K562 (cell line): Measurements from ENCODE around the gene FNDC1. TPM values are rescaled to one million over a fixed set of nuclear protein-coding genes. Genes with fewer than 3 reads are reported as not detected.

Experiments used
- ATAC-seq: fragments of 200-7000 bp; cut with Tn5 transposase; 3 replicates; pipeline ENCODE4 v1.9.1; 2020; ENCODE audit warnings: moderate library complexity
- Bru-seq: library from RNA; stranded (reverse); fragments of 400-500 nt; gene quantifications from one replicate; lab custom pipeline; 2021; lab: Mats Ljungman, UMichigan
- BruChase-seq, 2 experiments: library from RNA; stranded (reverse); fragments of 400-500 nt; gene quantifications; one replicate each; lab custom pipeline; 2021; lab: Mats Ljungman, UMichigan
- BruUV-seq: library from RNA; stranded (reverse); fragments of 400-500 nt; replicated peaks from 2 replicates; lab custom pipeline; 2021; lab: Mats Ljungman, UMichigan
- CTCF ChIA-PET: fragments of 300-600 bp; formaldehyde crosslinking; extraction: SDS; loops from one replicate; lab custom pipeline; 2021; ENCODE audit warnings: low intra/inter-chr PET ratio; lab: Yijun Ruan, JAX
- POLR2A ChIA-PET: fragments of 300-600, 350-650 bp; sonication (Branson Sonifier 250); formaldehyde crosslinking; extraction: SDS; loops from one replicate; lab custom pipeline; 2021; ENCODE audit warnings: antibody characterized with exemption, inconsistent platforms; lab: Yijun Ruan, JAX
- DNase-seq, 4 experiments: peaks; one replicate each; pipeline versions ENCODE4 v3.0.0 to v3.0.0-alpha.2; 2011 to 2018; ENCODE audit warnings: low spot score in 3 of 4, mixed read lengths in 3 of 4; ENCODE audit errors: extremely low read depth in 1 of 4
- FAIRE-seq: peaks from 2 replicates; lab custom pipeline; 2011; peaks lifted over from hg19 to GRCh38; lab: Jason Lieb, UNC
- H2AFZ ChIP-seq: 2 replicates; pipeline ENCODE4 v1.6.0; 2011; ENCODE audit warnings: low read depth, low read length, control low read depth, inconsistent platforms
- H3K27ac ChIP-seq: fragments of 200-600 bp; 3 replicates; pipeline ENCODE4 v1.8.0; 2011; ENCODE audit warnings: low read depth, mild to moderate bottlenecking, control low read depth, inconsistent platforms, low read length, moderate library complexity, mixed read lengths; ENCODE audit errors: extremely low read depth
- H3K27me3 ChIP-seq, 2 experiments: fragments of 300-600 bp in 1 of 2; 2 replicates in 1 of 2; 3 replicates in 1 of 2; pipeline versions ENCODE4 v1.6.0 to v1.8.0; 2011; ENCODE audit warnings: inconsistent platforms in 2 of 2, low read length in 2 of 2, mild to moderate bottlenecking in 1 of 2, mixed read lengths in 1 of 2, moderate library complexity in 1 of 2; ENCODE audit not compliant: control insufficient read depth in 2 of 2, insufficient read depth in 2 of 2
- H3K36me3 ChIP-seq: fragments of 300-600 bp; 3 replicates; pipeline ENCODE4 v1.8.0; 2011; ENCODE audit warnings: mild to moderate bottlenecking, low read length, inconsistent platforms; ENCODE audit not compliant: control insufficient read depth, insufficient read depth
- H3K4me1 ChIP-seq, 2 experiments: fragments of 200-600 bp in 1 of 2; replicated peaks in 1 of 2; 2 replicates in 1 of 2; 3 replicates in 1 of 2; pipeline versions ENCODE4 v1.5.1 to v1.8.0; 2011; ENCODE audit warnings: inconsistent platforms in 2 of 2, low read length in 2 of 2, mild to moderate bottlenecking in 1 of 2, mixed read lengths in 1 of 2, moderate library complexity in 1 of 2; ENCODE audit not compliant: control insufficient read depth in 2 of 2, insufficient read depth in 2 of 2
- H3K4me2 ChIP-seq: 2 replicates; pipeline ENCODE4 v1.6.1; 2011; ENCODE audit warnings: low read length, control low read depth, inconsistent platforms, mixed read lengths; ENCODE audit not compliant: insufficient read depth
- H3K4me3 ChIP-seq: fragments of 200-600 bp; sonication (generic), shearing (Covaris generic); 2 replicates; pipeline ENCODE4 v1.5.1; 2016; ENCODE audit warnings: control low read depth, inconsistent platforms
- H3K79me2 ChIP-seq: fragments of 200-600 bp; 3 replicates; pipeline ENCODE4 v1.8.0; 2011; ENCODE audit warnings: low read length, inconsistent platforms; ENCODE audit not compliant: control insufficient read depth, insufficient read depth
- H3K9ac ChIP-seq, 2 experiments: 2 replicates each; pipeline versions ENCODE4 v1.6.0 to v1.6.1; 2011; ENCODE audit warnings: low read depth in 2 of 2, low read length in 2 of 2, control low read depth in 1 of 2, inconsistent platforms in 1 of 2, mild to moderate bottlenecking in 1 of 2, mixed read lengths in 1 of 2; ENCODE audit not compliant: insufficient read depth in 1 of 2
- H3K9me1 ChIP-seq: one replicate; pipeline ENCODE4 v1.6.0; 2011; ENCODE audit warnings: inconsistent platforms, mild to moderate bottlenecking, low read length, moderate library complexity; ENCODE audit not compliant: control insufficient read depth, insufficient read depth
- H3K9me3 ChIP-seq: replicated peaks from 2 replicates; pipeline ENCODE4 v1.5.1; 2011; ENCODE audit warnings: low read depth, low read length, inconsistent platforms; ENCODE audit not compliant: control insufficient read depth, insufficient read depth
- H4K20me1 ChIP-seq: replicated peaks from 2 replicates; pipeline ENCODE4 v1.6.1; 2011; ENCODE audit warnings: low read length, inconsistent platforms, mixed read lengths; ENCODE audit not compliant: control insufficient read depth, insufficient read depth
- CSDE1 ChIP-seq, 2 experiments: fragments of 450-650 bp; IDR thresholded peaks; 2 replicates each; pipeline ENCODE4 v1.6.1; 2016; ENCODE audit warnings: mild to moderate bottlenecking in 1 of 2
- CTCF ChIP-seq, 3 experiments: IDR thresholded peaks in 2 of 3; conservative IDR thresholded peaks in 1 of 3; 2 replicates each; pipeline ENCODE4 v1.5.1; 2011 to 2012; ENCODE audit warnings: low read length in 3 of 3, mild to moderate bottlenecking in 3 of 3, control low read depth in 2 of 3, improper control_type of control experiment in 1 of 3, inconsistent platforms in 1 of 3, low read depth in 1 of 3, mixed read lengths in 1 of 3, moderate library complexity in 1 of 3; ENCODE audit not compliant: insufficient read depth in 2 of 3
- CTCFL ChIP-seq: IDR thresholded peaks from 2 replicates; pipeline ENCODE4 v1.6.1; 2011; ENCODE audit warnings: borderline replicate concordance, low read depth, mild to moderate bottlenecking, moderate library complexity, low read length; ENCODE audit not compliant: insufficient read depth, poor library complexity, severe bottlenecking
- HDAC2 ChIP-seq: fragments of 450-650 bp; IDR thresholded peaks from 2 replicates; pipeline ENCODE4 v1.6.1; 2016; ENCODE audit warnings: mild to moderate bottlenecking
- RB1 ChIP-seq: fragments of 450-650 bp; IDR thresholded peaks from 2 replicates; pipeline ENCODE4 v1.6.1; 2017; ENCODE audit warnings: low read depth, mild to moderate bottlenecking
- THRB ChIP-seq: fragments of 450-650 bp; formaldehyde crosslinking; conservative IDR thresholded peaks from 2 replicates; pipeline ENCODE4 v1.4.0; 2022; ENCODE audit warnings: mild to moderate bottlenecking, missing genetic modification characterization
- VEZF1 ChIP-seq: fragments of 200-800 bp; sonication (Bioruptor generic); IDR thresholded peaks from 2 replicates; pipeline ENCODE4 v1.6.1; 2017; ENCODE audit warnings: missing genetic modification characterization, missing compliant biosample characterization
- ZBTB7A ChIP-seq: IDR thresholded peaks from 2 replicates; pipeline ENCODE4 v1.6.1; 2011; ENCODE audit warnings: low read depth, mild to moderate bottlenecking, low read length, moderate library complexity, borderline replicate concordance; ENCODE audit not compliant: control insufficient read depth
- ZNF232 ChIP-seq: sonication (generic); formaldehyde crosslinking; IDR thresholded peaks from 2 replicates; pipeline ENCODE4 v1.8.0; 2022; ENCODE audit warnings: mild to moderate bottlenecking, missing genetic modification reagents
- WGBS: fragments of 100-300 bp; shearing (Covaris generic); methylation state at CpG from one replicate; pipeline ENCODE4 v1.1.6; 2016; ENCODE audit warnings: low coverage, mixed read lengths; ENCODE audit not compliant: insufficient coverage; ENCODE audit errors: missing lambda C conversion rate; 5-methylcytosine and 5-hydroxymethylcytosine counted together
- in situ Hi-C: fragments of 300-500 bp; cut with MboI; formaldehyde crosslinking; loops from 4 replicates; pipeline ENCODE4 v1.15.0; 2018; ENCODE audit warnings: inconsistent platforms, mixed read lengths
- intact Hi-C: fragments of 100-400 bp; cut with micrococcal nuclease; formaldehyde crosslinking; loops from 2 replicates; pipeline ENCODE4 v1.14.2; 2022
- long read RNA-seq, 3 experiments: library from polyadenylated mRNA in 2 of 3; library from RNA in 1 of 3; unstranded in 2 of 3; stranded (forward) in 1 of 3; transcript quantifications; one replicate each; pipeline ENCODE4 v2.0.0, GENCODE V29; 2019 to 2022
- polyA minus RNA-seq, 3 experiments: library from RNA; depleted of rRNA, polyadenylated mRNA; stranded (reverse); fragments of >200 nt; gene quantifications; 2 replicates each; pipeline ENCODE4 v1.2.3, GENCODE V29; 2011
- polyA plus RNA-seq, 8 experiments: library from polyadenylated mRNA; depleted of rRNA in 4 of 8; stranded (reverse) in 5 of 8; unstranded in 3 of 8; fragments of >200 nt; fragmentation: Nextera tagmentation in 2 of 8; fragmentation: Illumina TruSeq in 1 of 8; extraction: Ambion mirVana in 2 of 8; extraction: Trizol in 1 of 8; gene quantifications; 2 replicates each; pipeline versions ENCODE4 v1.2.1 to v1.2.3, GENCODE V29; 2011 to 2014; ENCODE audit warnings: inconsistent platforms in 1 of 8, missing spikeins in 1 of 8
- total RNA-seq, 7 experiments: library from RNA; depleted of rRNA in 6 of 7; stranded (reverse); fragments of >200 nt in 6 of 7; fragmentation: Illumina TruSeq in 2 of 7; extraction: Trizol in 2 of 7; gene quantifications; 2 replicates each; pipeline versions ENCODE4 v1.2.1 to v1.2.3, GENCODE V29; 2011 to 2021; ENCODE audit warnings: low replicate concordance in 1 of 7

Gene FNDC1
- total RNA-seq (2011; cell fraction: chromatin; rRNA removed; ENCODE audit: low replicate concordance): not detected in 2 replicates
- not detected in 2 replicates for total RNA-seq (2011; cell fraction: nucleolus; rRNA removed)
- total RNA-seq (2011; cell fraction: nucleoplasm; rRNA removed): not detected in 2 replicates
- not detected in 2 replicates for total RNA-seq (2014; rRNA removed)
- total RNA-seq (2014; rRNA removed; fragmentation: Illumina TruSeq; extraction: Trizol): not detected in 2 replicates
- not detected in 2 replicates for total RNA-seq (2015; rRNA removed; fragmentation: Illumina TruSeq; extraction: Trizol)
- total RNA-seq (2021): not detected in 2 replicates
- polyA plus RNA-seq (2011; rRNA removed): not detected in 2 replicates
- polyA plus RNA-seq (2011; cell fraction: cytosol; rRNA removed): not detected in 2 replicates
- polyA plus RNA-seq (2011; cell fraction: nucleus; rRNA removed): not detected in 2 replicates
- not detected in 2 replicates for polyA plus RNA-seq (2012)
- polyA plus RNA-seq (2014; fragmentation: Illumina TruSeq; extraction: Trizol): not detected in 2 replicates
- polyA plus RNA-seq (2014; fragmentation: Nextera tagmentation; extraction: Ambion mirVana): not detected
- not detected in 2 replicates for polyA plus RNA-seq (2014; rRNA removed)
- polyA minus RNA-seq (2011; rRNA and poly(A)+ RNA removed): not detected in 2 replicates
- not detected in 2 replicates for polyA minus RNA-seq (2011; cell fraction: cytosol; rRNA and poly(A)+ RNA removed)
- not detected in 2 replicates for polyA minus RNA-seq (2011; cell fraction: nucleus; rRNA and poly(A)+ RNA removed)
- not detected for Bru-seq, nascent RNA
- not detected for BruChase-seq, experiment 1, labeled RNA remaining after a 2-hour chase
- not detected for BruChase-seq, experiment 2, labeled RNA remaining after a 6-hour chase
- long read RNA-seq, experiment 1: 0 reads
- long read RNA-seq, experiment 2: 0 reads
- long read RNA-seq, experiment 3: 0 reads

- H3K4me3 ChIP-seq: no peak within 1 kb of the TSS; the same call in 1 of the 2 replicates
- intact Hi-C loops: loop anchor here (1.0 kb wide), 1 partner anchor 485 kb away; no protein-coding TSS in a partner anchor
- no peak for FAIRE-seq
- H3K4me1 ChIP-seq: peaks cover 0 to 17% of the 10 kb centered on the region in 2 experiments; a peak in 2 of 5 replicates
- peak; percentile 92 for ATAC-seq
- POLR2A ChIA-PET: interaction anchor here (0.5 kb wide), 1 partner anchor 10 kb away, joined by 3 read pairs; no protein-coding TSS in a partner anchor
- TF ChIP-seq THRB (CRISPR knock-in tag) (no peak), VEZF1 (CRISPR knock-in tag) (peak; percentile 26; the same call in 1 of the 2 replicates), CTCF (IDR thresholded peaks at IDR 0.05 in 2 of 3, conservative IDR thresholded peaks at IDR 0.05 in 1 of 3; ENCODE audit: insufficient read depth in 2 of 3, low read depth in 1 of 3, low read length in 3 of 3) (peak in 2 of 3 experiments; percentile 27 to 67; a peak in 4 of 6 replicates), CTCFL (peak; percentile 64), RB1 (peak; percentile 29; the same call in 1 of the 2 replicates), ZBTB7A (peak; percentile 57; the same call in 1 of the 2 replicates), ZNF232 (no peak), HDAC2 (no peak), CSDE1 (IDR thresholded peaks at IDR 0.05) (no peak)
- TF ChIP-seq, all 486 proteins: peak for 5
- peak; percentile 35 to 84 (median 81) for DNase-seq
- Histone ChIP-seq H3K9me1 (no peaks in the 10 kb centered on the region), H3K9ac (no peak within 1 kb of the TSS), H2AFZ (peak within 1 kb of the TSS; percentile 17; the same call in 1 of the 2 replicates), H3K36me3 (no peaks in the 10 kb centered on the region), H4K20me1 (no peaks in the 10 kb centered on the region), H3K27ac (no peak within 1 kb of the TSS), H3K79me2 (no peaks in the 10 kb centered on the region), H3K27me3 (peaks cover 20 to 44% of the 10 kb centered on the region in 2 experiments), H3K9me3 (no peaks in the 10 kb centered on the region), H3K4me2 (peak within 1 kb of the TSS; percentile 23)
- in situ Hi-C loops: no loop called here
- CTCF ChIA-PET: no interaction called here
- 19% methylated on average over 44 of the region's 59 CpGs for WGBS
- BruUV-seq: no TSS peak
Observed at GRCh38 chr6:159169193-159169555, at the start of gene FNDC1. Gene FNDC1, plus strand, starts transcription at chr6:159169400. Its CDS starts 197 bp downstream, at chr6:159169597.
